Measurements from ENCODE around the gene GAK.

DNA sequence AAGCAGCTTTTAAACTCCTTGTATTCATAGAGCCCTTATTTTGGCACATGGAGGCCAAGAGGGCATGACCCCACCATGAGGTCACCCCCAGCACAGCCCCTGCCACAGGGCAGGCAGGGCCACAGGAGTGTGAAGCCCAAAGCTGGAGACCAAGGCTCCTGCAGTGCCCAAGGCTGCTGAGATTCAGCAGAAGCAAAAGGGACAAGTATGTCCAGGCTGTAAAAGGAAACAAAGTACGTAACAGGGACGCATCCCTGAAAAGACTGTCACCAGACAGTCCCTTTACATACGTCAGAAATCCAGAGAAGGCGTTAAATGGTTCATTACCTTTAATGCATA, 18.9 kb downstream of the GAK start:
- TF ChIP-seq, protein P1, sequence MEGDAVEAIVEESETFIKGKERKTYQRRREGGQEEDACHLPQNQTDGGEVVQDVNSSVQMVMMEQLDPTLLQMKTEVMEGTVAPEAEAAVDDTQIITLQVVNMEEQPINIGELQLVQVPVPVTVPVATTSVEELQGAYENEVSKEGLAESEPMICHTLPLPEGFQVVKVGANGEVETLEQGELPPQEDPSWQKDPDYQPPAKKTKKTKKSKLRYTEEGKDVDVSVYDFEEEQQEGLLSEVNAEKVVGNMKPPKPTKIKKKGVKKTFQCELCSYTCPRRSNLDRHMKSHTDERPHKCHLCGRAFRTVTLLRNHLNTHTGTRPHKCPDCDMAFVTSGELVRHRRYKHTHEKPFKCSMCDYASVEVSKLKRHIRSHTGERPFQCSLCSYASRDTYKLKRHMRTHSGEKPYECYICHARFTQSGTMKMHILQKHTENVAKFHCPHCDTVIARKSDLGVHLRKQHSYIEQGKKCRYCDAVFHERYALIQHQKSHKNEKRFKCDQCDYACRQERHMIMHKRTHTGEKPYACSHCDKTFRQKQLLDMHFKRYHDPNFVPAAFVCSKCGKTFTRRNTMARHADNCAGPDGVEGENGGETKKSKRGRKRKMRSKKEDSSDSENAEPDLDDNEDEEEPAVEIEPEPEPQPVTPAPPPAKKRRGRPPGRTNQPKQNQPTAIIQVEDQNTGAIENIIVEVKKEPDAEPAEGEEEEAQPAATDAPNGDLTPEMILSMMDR (optimal IDR thresholded peaks at IDR 0.05 in 1 of 3, IDR thresholded peaks at IDR 0.05 in 1 of 3, conservative IDR thresholded peaks at IDR 0.05 in 1 of 3; ENCODE audit: extremely low read depth in 1 of 3, insufficient read depth in 2 of 3, low read length in 3 of 3) = no peak
- TF ChIP-seq EZH2 (IDR thresholded peaks at IDR 0.05; ENCODE audit: low read length) = no peak

Data from keratinocyte (primary cell).